ENCODE data around the gene OR5H1. TPM values are rescaled to one million over a fixed set of nuclear protein-coding genes. Genes with fewer than 3 reads are reported as not detected.
"Not testable (repeated sequence)": the region's sequence is repeated elsewhere in the genome, so short reads cannot be mapped to it uniquely, and the experiment has no call there.

OR5H1 gene
- total RNA-seq, 4 donors from 2014 or later, result not detected

GRCh38 chr3:98109807-98110549 is 20.5 kb upstream of the OR5H1 start:
- Histone ChIP-seq H3K36me3 (no peaks in the 10 kb centered on the region), H3K27me3 (no peaks in the 10 kb centered on the region), H3K9me3 (no peaks in the 10 kb centered on the region), H3K4me3 (no peak overlapping the region), H3K27ac (no peak overlapping the region), H3K4me1 (no peaks in the 10 kb centered on the region)
- TF ChIP-seq CTCF (IDR thresholded peaks at IDR 0.05), result no peak
- no peak for TF ChIP-seq POLR2A (IDR thresholded peaks at IDR 0.05)
- intact Hi-C loops (cut with DNase I; ENCODE audit: low total_unique reads), result no loop called here
- no peak for DNase-seq

- no peak overlapping the region for H3K27ac ChIP-seq
- no peak for TF ChIP-seq CTCF (IDR thresholded peaks at IDR 0.05)
- TF ChIP-seq POLR2A (IDR thresholded peaks at IDR 0.05), result no peak
- no peak for DNase-seq
- no peaks in the 10 kb centered on the region for H3K27me3 ChIP-seq
- no peaks in the 10 kb centered on the region for H3K9me3 ChIP-seq
- H3K4me1 ChIP-seq, result no peaks in the 10 kb centered on the region
- H3K4me3 ChIP-seq, result no peak overlapping the region
- H3K36me3 ChIP-seq, result no peaks in the 10 kb centered on the region
- intact Hi-C loops (cut with DNase I; ENCODE audit: low total_unique reads), result no loop called here
Observed at GRCh38 chr3:98110550-98110908, 20.0 kb upstream of the OR5H1 start.

GRCh38 chr3:98114264-98114663 is 16.3 kb upstream of the OR5H1 start:
- TF ChIP-seq POLR2A (IDR thresholded peaks at IDR 0.05) (no peak), CTCF (IDR thresholded peaks at IDR 0.05) (no peak)
- intact Hi-C loops (cut with DNase I; ENCODE audit: low total_unique reads), result no loop called here
- H3K36me3 ChIP-seq, result no peaks in the 10 kb centered on the region
- H3K27ac ChIP-seq, result no peak overlapping the region
- H3K4me3 ChIP-seq, result no peak overlapping the region
- no peaks in the 10 kb centered on the region for H3K27me3 ChIP-seq
- no peak for DNase-seq
- no peaks in the 10 kb centered on the region for H3K9me3 ChIP-seq
- H3K4me1 ChIP-seq, result no peaks in the 10 kb centered on the region

GRCh38 chr3:98115717-98116116 is 14.8 kb upstream of the OR5H1 start:
- no peak for TF ChIP-seq CTCF (IDR thresholded peaks at IDR 0.05)
- no peak for TF ChIP-seq POLR2A (IDR thresholded peaks at IDR 0.05)
- intact Hi-C loops (cut with DNase I; ENCODE audit: low total_unique reads), result no loop called here
- Histone ChIP-seq H3K4me1 (no peaks in the 10 kb centered on the region), H3K36me3 (no peaks in the 10 kb centered on the region), H3K9me3 (no peaks in the 10 kb centered on the region), H3K27me3 (no peaks in the 10 kb centered on the region), H3K4me3 (no peak overlapping the region), H3K27ac (no peak overlapping the region)
- no peak for DNase-seq

- no peak overlapping the region for H3K27ac ChIP-seq
- no peak overlapping the region for H3K4me3 ChIP-seq
- TF ChIP-seq POLR2A (IDR thresholded peaks at IDR 0.05) (no peak), CTCF (IDR thresholded peaks at IDR 0.05) (no peak)
- no peak for DNase-seq
- H3K36me3 ChIP-seq, result no peaks in the 10 kb centered on the region
- H3K9me3 ChIP-seq, result no peaks in the 10 kb centered on the region
- intact Hi-C loops (cut with DNase I; ENCODE audit: low total_unique reads), result no loop called here
- no peaks in the 10 kb centered on the region for H3K27me3 ChIP-seq
- no peaks in the 10 kb centered on the region for H3K4me1 ChIP-seq
Observed at GRCh38 chr3:98136631-98137030, 6.1 kb downstream of the OR5H1 start.

GRCh38 chr3:98137826-98138557 is 7.5 kb downstream of the OR5H1 start:
- H3K4me1 ChIP-seq; intact Hi-C loops (cut with DNase I; ENCODE audit: low total_unique reads); H3K9me3 ChIP-seq; DNase-seq; H3K4me3 ChIP-seq; H3K36me3 ChIP-seq; H3K27ac ChIP-seq; H3K27me3 ChIP-seq: not testable (repeated sequence)
